ENCODE measurements around the gene NHSL1. TPM values are rescaled to one million over a fixed set of nuclear protein-coding genes. Genes with fewer than 3 reads are reported as not detected.

Gene NHSL1
- total and polyA plus RNA-seq, 7 experiments from 2014 or later = 0.05 to 1.2 (median 0.47) TPM; not detected in 1

DNA sequence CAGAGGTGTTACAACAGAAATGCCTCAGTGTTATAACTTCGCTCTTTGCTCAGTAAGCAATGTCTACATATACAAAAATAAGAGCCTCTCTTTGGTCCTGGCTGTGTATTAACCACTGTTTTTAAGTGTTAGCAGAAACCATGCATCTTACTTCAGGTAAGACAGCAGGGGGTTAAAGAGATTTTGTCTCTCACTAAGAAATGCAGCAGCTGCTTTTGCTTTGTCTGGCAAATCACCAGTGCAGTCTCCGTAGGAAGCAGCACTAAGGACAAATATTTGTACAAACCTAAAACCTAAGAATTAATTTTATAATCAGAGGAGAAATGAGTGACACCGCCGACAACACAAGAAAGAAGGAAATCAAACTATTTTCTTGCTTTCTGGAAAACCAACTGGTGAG, 120.8 kb downstream of the NHSL1 start:
- CTCF ChIA-PET = no interaction called here
- intact Hi-C loops (cut with micrococcal nuclease) = no loop called here

DNA sequence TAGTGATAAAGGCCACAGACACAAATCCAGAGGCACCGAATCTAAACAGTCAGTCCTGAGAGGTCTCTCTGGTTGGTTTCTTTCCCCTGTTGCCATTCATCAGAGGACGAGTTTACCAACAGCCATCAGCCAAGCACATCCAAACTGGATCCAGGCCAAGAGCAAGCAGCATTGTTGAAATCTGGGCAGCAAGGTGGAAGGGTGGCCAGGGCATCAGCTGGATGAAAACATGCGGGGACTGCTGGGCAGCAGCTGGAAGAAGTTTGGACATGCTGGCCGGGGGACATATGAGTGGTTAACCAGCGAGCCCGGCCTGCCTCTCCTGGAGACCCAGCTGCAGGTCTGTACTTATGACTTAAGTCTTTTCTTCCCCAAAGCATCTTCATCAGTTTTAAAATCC, 121.5 kb downstream of the NHSL1 start, which contains the start of gene SMIM28:
Gene SMIM28 (plus strand): TSS at position 62 of the 400 bp plus-strand sequence. CDS start 168 bp downstream, at position 230.
- no peak for ATAC-seq
- no peak within 1 kb of the TSS for H3K27ac ChIP-seq (ENCODE audit: low read depth, low read length)
- no peaks in the 10 kb centered on the region for H3K4me1 ChIP-seq (ENCODE audit: control insufficient read depth in 2 of 2, insufficient read depth in 2 of 2, low read length in 2 of 2)
- H3K36me3 Mint-ChIP-seq = no peaks in the 10 kb centered on the region
- no peak within 1 kb of the TSS for H3K4me3 Mint-ChIP-seq
- POLR2A ChIA-PET = no interaction called here
- no peak within 1 kb of the TSS for H3K4me3 ChIP-seq (ENCODE audit: low read length)
- DNase-seq = no peak
- CTCF ChIA-PET = no interaction called here
- H3K9me3 Mint-ChIP-seq = peaks cover 0 to 2% (median 0%) of the 10 kb centered on the region in 11 donors
- intact Hi-C loops (cut with micrococcal nuclease) = no loop called here
- H3K36me3 ChIP-seq (ENCODE audit: control insufficient read depth in 2 of 3, insufficient read depth in 3 of 3, low read length in 3 of 3) = no peaks in the 10 kb centered on the region
- H3K4me1 Mint-ChIP-seq = no peaks in the 10 kb centered on the region
- H3K27me3 Mint-ChIP-seq = peaks cover 0 to 12% (median 0%) of the 10 kb centered on the region in 5 donors
- H3K27ac Mint-ChIP-seq = no peak within 1 kb of the TSS
- H3K27me3 ChIP-seq (ENCODE audit: control insufficient read depth in 2 of 2, insufficient read depth in 2 of 2, low read length in 2 of 2) = no peaks in the 10 kb centered on the region
- H3K9me3 ChIP-seq (ENCODE audit: control insufficient read depth in 2 of 3, low read length in 3 of 3) = no peaks in the 10 kb centered on the region

More for the DNA sequence above, 120.8 kb downstream of the NHSL1 start:
- Histone ChIP-seq H3K4me3 (ENCODE audit: low read length) (no peak overlapping the region), H3K27ac (ENCODE audit: low read depth, low read length) (no peak overlapping the region), H3K4me1 (ENCODE audit: control insufficient read depth in 2 of 2, insufficient read depth in 2 of 2, low read length in 2 of 2) (no peaks in the 10 kb centered on the region), H3K9me3 (ENCODE audit: control insufficient read depth in 2 of 3, low read length in 3 of 3) (no peaks in the 10 kb centered on the region), H3K27me3 (ENCODE audit: control insufficient read depth in 2 of 2, insufficient read depth in 2 of 2, low read length in 2 of 2) (no peaks in the 10 kb centered on the region), H3K36me3 (ENCODE audit: control insufficient read depth in 2 of 3, insufficient read depth in 3 of 3, low read length in 3 of 3) (no peaks in the 10 kb centered on the region)
- Mint-ChIP-seq H3K27ac (no peak overlapping the region), H3K9me3 (peaks cover 0 to 2% (median 0%) of the 10 kb centered on the region in 11 donors), H3K4me1 (no peaks in the 10 kb centered on the region), H3K27me3 (peaks cover 0 to 12% (median 0%) of the 10 kb centered on the region in 5 donors), H3K36me3 (no peaks in the 10 kb centered on the region), H3K4me3 (no peak overlapping the region)
- DNase-seq = no peak
- POLR2A ChIA-PET = no interaction called here
- no peak for ATAC-seq

DNA sequence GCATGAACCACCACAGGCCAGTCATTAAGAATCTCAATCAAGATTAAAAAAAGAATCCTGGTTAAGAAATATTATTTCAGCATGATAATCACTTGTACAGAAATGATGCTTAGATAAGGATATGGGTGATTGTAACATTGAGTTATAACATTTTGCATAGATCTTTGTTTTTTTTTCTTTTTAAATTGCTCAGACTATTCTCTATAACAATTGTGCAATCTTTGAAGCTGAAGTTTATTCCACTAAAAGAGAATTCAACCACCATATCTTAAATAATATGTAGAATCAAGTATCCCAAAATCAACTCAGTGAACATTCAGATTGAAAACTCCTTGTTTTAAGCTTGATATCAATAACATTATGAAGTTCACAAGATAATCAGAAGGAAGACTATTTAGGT, 122.3 kb downstream of the NHSL1 start:
- POLR2A ChIA-PET = no interaction called here
- Histone ChIP-seq H3K36me3 (ENCODE audit: control insufficient read depth in 2 of 3, insufficient read depth in 3 of 3, low read length in 3 of 3) (no peaks in the 10 kb centered on the region), H3K4me3 (ENCODE audit: low read length) (no peak overlapping the region), H3K9me3 (ENCODE audit: control insufficient read depth in 2 of 3, low read length in 3 of 3) (no peaks in the 10 kb centered on the region), H3K27ac (ENCODE audit: low read depth, low read length) (no peak overlapping the region), H3K4me1 (ENCODE audit: control insufficient read depth in 2 of 2, insufficient read depth in 2 of 2, low read length in 2 of 2) (no peaks in the 10 kb centered on the region), H3K27me3 (ENCODE audit: control insufficient read depth in 2 of 2, insufficient read depth in 2 of 2, low read length in 2 of 2) (no peaks in the 10 kb centered on the region)
- no peaks in the 10 kb centered on the region for H3K36me3 Mint-ChIP-seq
- peaks cover 0 to 13% (median 0%) of the 10 kb centered on the region in 5 donors for H3K27me3 Mint-ChIP-seq
- no peak overlapping the region for H3K27ac Mint-ChIP-seq
- no peak for DNase-seq
- H3K4me1 Mint-ChIP-seq = no peaks in the 10 kb centered on the region
- intact Hi-C loops (cut with micrococcal nuclease) = no loop called here
- CTCF ChIA-PET = no interaction called here
- H3K9me3 Mint-ChIP-seq = peaks cover 0 to 2% (median 0%) of the 10 kb centered on the region in 11 donors
- no peak overlapping the region for H3K4me3 Mint-ChIP-seq
- ATAC-seq = no peak

DNA sequence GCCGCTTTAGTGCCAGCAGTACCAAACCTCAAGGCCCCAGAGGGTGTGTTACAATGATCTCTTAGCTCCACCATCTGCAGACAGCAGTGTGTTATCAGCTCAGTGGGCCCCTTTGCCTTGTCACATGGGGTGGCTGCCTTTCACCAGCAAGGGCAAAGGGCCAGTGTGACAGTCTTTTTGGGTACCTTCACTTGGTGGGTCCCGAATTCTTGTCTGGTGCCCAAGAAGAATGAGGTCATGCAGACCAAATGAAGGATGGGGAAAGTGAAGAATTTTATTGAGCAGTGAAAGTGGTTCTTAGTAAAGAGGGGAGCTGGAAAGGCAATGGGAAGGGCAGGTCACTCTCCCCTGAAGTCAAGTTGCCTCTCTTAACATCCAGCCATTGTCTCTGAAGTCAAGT, 124.5 kb downstream of the NHSL1 start:
- H3K27ac Mint-ChIP-seq = peak overlapping the region in 1 of 9 donors; percentile 21
- no peak for ATAC-seq
- ChIA-PET CTCF (no interaction called here), POLR2A (no interaction called here)
- H3K4me3 ChIP-seq (ENCODE audit: low read length) = no peak overlapping the region
- H3K27me3 Mint-ChIP-seq = peaks cover 0 to 23% (median 3%) of the 10 kb centered on the region in 5 donors
- no peak overlapping the region for H3K27ac ChIP-seq (ENCODE audit: low read depth, low read length)
- H3K4me1 Mint-ChIP-seq = no peaks in the 10 kb centered on the region
- H3K27me3 ChIP-seq (ENCODE audit: control insufficient read depth in 2 of 2, insufficient read depth in 2 of 2, low read length in 2 of 2) = no peaks in the 10 kb centered on the region
- H3K9me3 ChIP-seq (ENCODE audit: control insufficient read depth in 2 of 3, low read length in 3 of 3) = no peaks in the 10 kb centered on the region
- no peak for DNase-seq
- H3K4me1 ChIP-seq (ENCODE audit: control insufficient read depth in 2 of 2, insufficient read depth in 2 of 2, low read length in 2 of 2) = no peaks in the 10 kb centered on the region
- H3K36me3 ChIP-seq (ENCODE audit: control insufficient read depth in 2 of 3, insufficient read depth in 3 of 3, low read length in 3 of 3) = no peaks in the 10 kb centered on the region
- no peaks in the 10 kb centered on the region for H3K36me3 Mint-ChIP-seq
- peaks cover 0 to 2% (median 0%) of the 10 kb centered on the region in 11 donors for H3K9me3 Mint-ChIP-seq
- intact Hi-C loops (cut with micrococcal nuclease) = no loop called here
- H3K4me3 Mint-ChIP-seq = no peak overlapping the region

DNA sequence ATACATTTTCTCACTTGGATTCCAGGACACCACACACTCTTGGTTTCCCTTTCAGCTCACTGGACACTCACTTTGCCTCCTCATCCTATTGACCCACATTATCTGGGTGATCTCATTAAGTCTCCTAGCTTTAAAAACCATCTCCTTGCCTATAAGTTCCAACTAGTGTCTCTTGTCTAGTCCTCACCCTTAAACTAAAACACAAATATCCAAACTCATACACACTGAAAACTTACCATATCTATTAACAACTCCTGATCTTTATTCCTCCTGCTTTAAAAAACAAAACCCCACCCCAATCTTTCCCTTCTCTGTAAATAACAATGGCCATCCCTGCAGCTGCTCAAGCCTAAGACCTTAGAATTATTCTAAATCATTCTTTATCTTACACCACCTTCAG, 125.1 kb downstream of the NHSL1 start:
- no peaks in the 10 kb centered on the region for H3K27me3 ChIP-seq (ENCODE audit: control insufficient read depth in 2 of 2, insufficient read depth in 2 of 2, low read length in 2 of 2)
- CTCF ChIA-PET = interaction anchor here (0.6 to 1.0 kb wide), 2 partner anchors 30 to 156 kb away, joined by 3 read pairs; partner anchors contain the start of genes HEBP2 and PBOV1
- ATAC-seq = no peak
- H3K36me3 Mint-ChIP-seq = no peaks in the 10 kb centered on the region
- no peak overlapping the region for H3K27ac ChIP-seq (ENCODE audit: low read depth, low read length)
- H3K27ac Mint-ChIP-seq = peak overlapping the region in 1 of 9 donors; percentile 21
- no peaks in the 10 kb centered on the region for H3K4me1 ChIP-seq (ENCODE audit: control insufficient read depth in 2 of 2, insufficient read depth in 2 of 2, low read length in 2 of 2)
- DNase-seq = no peak
- H3K4me3 Mint-ChIP-seq = no peak overlapping the region
- POLR2A ChIA-PET = no interaction called here
- H3K9me3 ChIP-seq (ENCODE audit: control insufficient read depth in 2 of 3, low read length in 3 of 3) = no peaks in the 10 kb centered on the region
- intact Hi-C loops (cut with micrococcal nuclease) = no loop called here
- no peak overlapping the region for H3K4me3 ChIP-seq (ENCODE audit: low read length)
- peaks cover 0 to 25% (median 3%) of the 10 kb centered on the region in 5 donors for H3K27me3 Mint-ChIP-seq
- no peaks in the 10 kb centered on the region for H3K4me1 Mint-ChIP-seq
- H3K36me3 ChIP-seq (ENCODE audit: control insufficient read depth in 2 of 3, insufficient read depth in 3 of 3, low read length in 3 of 3) = no peaks in the 10 kb centered on the region
- peaks cover 0 to 2% (median 0%) of the 10 kb centered on the region in 11 donors for H3K9me3 Mint-ChIP-seq

DNA sequence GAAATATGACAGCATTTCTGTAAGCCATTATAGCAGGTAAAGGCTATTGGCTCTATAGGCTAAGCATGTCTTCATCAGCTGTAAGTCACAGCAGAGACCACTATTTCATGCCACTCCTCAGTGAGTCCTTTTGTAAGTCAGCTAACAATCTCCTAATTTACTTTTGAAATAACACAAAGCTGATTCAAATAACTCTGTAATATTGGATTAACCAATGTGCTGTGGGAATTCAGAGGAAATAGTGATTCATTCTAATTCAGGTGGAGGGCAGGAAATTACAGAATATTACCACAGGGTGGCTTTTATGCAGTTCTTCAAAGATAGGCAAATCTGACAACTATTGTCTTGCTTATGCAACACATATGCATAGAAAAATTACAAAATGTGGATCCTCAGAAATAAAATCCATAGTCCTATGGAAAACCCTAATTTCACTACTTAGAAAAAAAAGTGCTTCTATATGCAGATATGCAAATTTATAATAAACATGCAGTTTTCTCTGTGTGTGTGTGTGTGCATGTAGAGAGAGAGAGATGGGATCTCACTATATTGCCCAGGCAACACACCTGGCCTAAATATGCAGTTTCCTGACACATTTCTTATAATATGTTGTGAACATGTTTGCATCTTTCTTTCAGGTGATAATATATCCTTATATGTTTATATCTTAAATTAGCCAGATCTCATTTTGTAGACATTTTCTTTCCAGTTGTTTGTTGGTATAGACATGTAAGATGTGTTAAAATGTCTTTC, 126.4 kb downstream of the NHSL1 start:
- intact Hi-C loops (cut with micrococcal nuclease) = loop anchor here in 1 of 2 donors (1.0 to 2.0 kb wide), 2 partner anchors 31 to 136 kb away; partner anchors contain the start of gene HEBP2
- H3K4me3 Mint-ChIP-seq = no peak overlapping the region
- no peaks in the 10 kb centered on the region for H3K4me1 Mint-ChIP-seq

More for the DNA sequence above, 126.4 kb downstream of the NHSL1 start:
- Histone ChIP-seq H3K27me3 (ENCODE audit: control insufficient read depth in 2 of 2, insufficient read depth in 2 of 2, low read length in 2 of 2) (no peaks in the 10 kb centered on the region), H3K4me1 (ENCODE audit: control insufficient read depth in 2 of 2, insufficient read depth in 2 of 2, low read length in 2 of 2) (no peaks in the 10 kb centered on the region), H3K9me3 (ENCODE audit: control insufficient read depth in 2 of 3, low read length in 3 of 3) (no peaks in the 10 kb centered on the region), H3K36me3 (ENCODE audit: control insufficient read depth in 2 of 3, insufficient read depth in 3 of 3, low read length in 3 of 3) (no peaks in the 10 kb centered on the region), H3K27ac (ENCODE audit: low read depth, low read length) (no peak overlapping the region), H3K4me3 (ENCODE audit: low read length) (no peak overlapping the region)
- no peak overlapping the region for H3K27ac Mint-ChIP-seq
- H3K36me3 Mint-ChIP-seq = no peaks in the 10 kb centered on the region
- ATAC-seq = peak; percentile 55
- H3K27me3 Mint-ChIP-seq = peaks cover 0 to 29% (median 5%) of the 10 kb centered on the region in 5 donors
- CTCF ChIA-PET = interaction anchor here (0.8 to 1.4 kb wide), 3 partner anchors 10 to 31 kb away, joined by 3 to 4 read pairs (median 3); partner anchors contain the start of gene HEBP2
- POLR2A ChIA-PET = interaction anchor here (0.7 to 0.8 kb wide), 3 partner anchors 30 to 51 kb away, joined by 3 to 4 read pairs (median 4); no protein-coding TSS in a partner anchor
- peak in 5 of 9 donors; percentile 7 to 26 (median 18) for DNase-seq
- peaks cover 0 to 2% (median 0%) of the 10 kb centered on the region in 11 donors for H3K9me3 Mint-ChIP-seq
